A549 (cell line): ENCODE data around the gene INHBC. TPM values are rescaled to one million over a fixed set of nuclear protein-coding genes. Genes with fewer than 3 reads are reported as not detected.

ENCODE experiments used
- ATAC-seq, 2 experiments: fragments of 200-7000 bp in 1 of 2; fragments of >200 bp in 1 of 2; cut with Nextera tagmentation in 1 of 2; cut with Tn5 transposase in 1 of 2; 3 replicates each; pipeline versions ENCODE4 v1.8.0 to v1.9.1; 2018 to 2020; ENCODE audit warnings: mild to moderate bottlenecking in 1 of 2, moderate library complexity in 1 of 2
- CTCF ChIA-PET: fragments of 300-600 bp; sonication (Branson Sonifier 250); formaldehyde crosslinking; extraction: SDS; loops from one replicate; lab custom pipeline; 2021; ENCODE audit warnings: antibody characterized with exemption, inconsistent platforms; lab: Yijun Ruan, JAX
- POLR2A ChIA-PET: fragments of 350-600 bp; formaldehyde crosslinking; extraction: SDS; loops from one replicate; lab custom pipeline; 2021; ENCODE audit warnings: antibody characterized with exemption, inconsistent platforms; lab: Yijun Ruan, JAX
- DNase-seq, 2 experiments: peaks; one replicate each; pipeline versions ENCODE4 v3.0.0 to v3.0.0-alpha.2; 2011 to 2016; ENCODE audit warnings: low read depth in 1 of 2, low spot score in 1 of 2
- FAIRE-seq: peaks from 2 replicates; lab custom pipeline; 2011; peaks lifted over from hg19 to GRCh38; lab: Jason Lieb, UNC
- H3K27ac ChIP-seq, 2 experiments: fragments of >200 bp; sonication (Bioruptor Twin); formaldehyde crosslinking; 3 replicates each; pipeline ENCODE4 v1.5.1; 2016 to 2017
- H3K4me1 ChIP-seq: fragments of >200 bp; sonication (Bioruptor Twin); formaldehyde crosslinking; 3 replicates; pipeline ENCODE4 v1.6.1; 2016
- H3K4me2 ChIP-seq: fragments of >200 bp; sonication (Bioruptor Twin); formaldehyde crosslinking; 3 replicates; pipeline ENCODE4 v1.6.1; 2016
- H3K4me3 ChIP-seq: fragments of >200 bp; sonication (Bioruptor Twin); formaldehyde crosslinking; 3 replicates; pipeline ENCODE4 v1.5.1; 2016
- H3K9me3 ChIP-seq: fragments of >200 bp; sonication (Bioruptor Twin); formaldehyde crosslinking; 3 replicates; pipeline ENCODE4 v1.6.1; 2016
- CBX8 ChIP-seq: fragments of 200-600 bp; sonication (generic); IDR thresholded peaks from 2 replicates; pipeline ENCODE4 v1.6.1; 2016
- CHD4 ChIP-seq: fragments of 200-600 bp; sonication (generic); IDR thresholded peaks from 2 replicates; pipeline ENCODE4 v1.6.1; 2016; ENCODE audit warnings: antibody characterized with exemption, mild to moderate bottlenecking, borderline replicate concordance
- CTCF ChIP-seq: fragments of >200 bp; sonication (Bioruptor Twin); formaldehyde crosslinking; IDR thresholded peaks from 3 replicates; pipeline ENCODE4 v1.5.1; 2016
- ESRRA ChIP-seq: fragments of 150-350 bp; IDR thresholded peaks from 2 replicates; pipeline ENCODE4 v1.6.1; 2014; ENCODE audit warnings: mild to moderate bottlenecking, low read length, borderline replicate concordance
- FOSB ChIP-seq: fragments of 250-450 bp; sonication (Bioruptor Pico); IDR thresholded peaks from 2 replicates; pipeline ENCODE4 v1.5.0; 2020; ENCODE audit warnings: mild to moderate bottlenecking, moderate library complexity
- FOSL2 ChIP-seq, 2 experiments: fragments of 450-650 bp in 1 of 2; fragments of >200 bp in 1 of 2; sonication (Bioruptor Twin) in 1 of 2; formaldehyde crosslinking; IDR thresholded peaks; 2 replicates each; pipeline versions ENCODE4 v1.5.0 to v1.6.1; 2016 to 2020; ENCODE audit warnings: mild to moderate bottlenecking in 1 of 2, moderate library complexity in 1 of 2
- HDAC2 ChIP-seq: fragments of 200-600 bp; sonication (generic); IDR thresholded peaks from 2 replicates; pipeline ENCODE4 v1.6.1; 2016
- JUN ChIP-seq, 2 experiments: fragments of >200 bp; sonication (Bioruptor Twin); formaldehyde crosslinking; IDR thresholded peaks; 2 replicates in 1 of 2; 3 replicates in 1 of 2; pipeline ENCODE4 v1.6.1; 2016 to 2017
- JUNB ChIP-seq: fragments of >200 bp; sonication (Bioruptor Twin); formaldehyde crosslinking; IDR thresholded peaks from 2 replicates; pipeline ENCODE4 v1.6.1; 2016
- MAFK ChIP-seq: fragments of 450-650 bp; IDR thresholded peaks from 2 replicates; pipeline ENCODE4 v1.6.1; 2014; ENCODE audit not compliant: partially characterized antibody
- MYC ChIP-seq: IDR thresholded peaks from 2 replicates; pipeline ENCODE4 v1.6.1; 2012; ENCODE audit warnings: mild to moderate bottlenecking, inconsistent platforms, low read length, improper control_type of control experiment, borderline replicate concordance
- NPAS2 ChIP-seq: fragments of 250-450 bp; sonication (Bioruptor Pico); IDR thresholded peaks from 2 replicates; pipeline ENCODE4 v1.8.0; 2022; ENCODE audit warnings: mild to moderate bottlenecking, moderate library complexity, borderline replicate concordance
- POLR2A ChIP-seq: IDR thresholded peaks from 2 replicates; pipeline ENCODE4 v1.6.1; 2012; ENCODE audit warnings: mild to moderate bottlenecking, low read length
- RAD21 ChIP-seq, 2 experiments: fragments of >200 bp in 1 of 2; sonication (Bioruptor Twin) in 1 of 2; formaldehyde crosslinking in 1 of 2; IDR thresholded peaks in 1 of 2; conservative IDR thresholded peaks in 1 of 2; 2 replicates in 1 of 2; 3 replicates in 1 of 2; pipeline ENCODE4 v1.6.1; 2012 to 2018; ENCODE audit warnings: inconsistent platforms in 1 of 2
- RARB ChIP-seq: fragments of 250-450 bp; sonication (Bioruptor Pico); IDR thresholded peaks from 2 replicates; pipeline ENCODE4 v1.8.0; 2021; ENCODE audit warnings: mild to moderate bottlenecking, moderate library complexity
- RCOR1 ChIP-seq: fragments of 150-350 bp; IDR thresholded peaks from 2 replicates; pipeline ENCODE4 v1.6.1; 2014; ENCODE audit warnings: antibody characterized with exemption, low read length, low read depth
- RNF2 ChIP-seq: fragments of 200-600 bp; sonication (generic); IDR thresholded peaks from 2 replicates; pipeline ENCODE4 v1.6.1; 2016; ENCODE audit warnings: low read depth, mild to moderate bottlenecking, antibody characterized with exemption, moderate library complexity, borderline replicate concordance
- SMC3 ChIP-seq: fragments of >200 bp; sonication (Bioruptor Twin); formaldehyde crosslinking; IDR thresholded peaks from 3 replicates; pipeline ENCODE4 v1.6.1; 2018; ENCODE audit warnings: inconsistent platforms
- TFCP2L1 ChIP-seq: fragments of 250-450 bp; sonication (Bioruptor Pico); IDR thresholded peaks from 2 replicates; pipeline ENCODE4 v1.5.0; 2021; ENCODE audit warnings: mild to moderate bottlenecking
- ZSCAN20 ChIP-seq: fragments of 250-450 bp; sonication (Bioruptor Pico); IDR thresholded peaks from 2 replicates; pipeline ENCODE4 v1.8.0; 2022; ENCODE audit warnings: mild to moderate bottlenecking, moderate library complexity
- WGBS: methylation state at CpG from one replicate; pipeline ENCODE4 v1.1.6; 2017; ENCODE audit errors: missing lambda C conversion rate; 5-methylcytosine and 5-hydroxymethylcytosine counted together
- polyA plus RNA-seq, 4 experiments: library from polyadenylated mRNA; depleted of rRNA in 3 of 4; stranded (reverse); fragments of >200 nt; fragmentation: RNase III in 1 of 4; extraction: RNeasy Plus Mini Kit Qiagen cat#74134 plus additional on column Dnase treatment in 1 of 4; gene quantifications; 2 replicates in 3 of 4; 3 replicates in 1 of 4; pipeline ENCODE4 v1.2.3, GENCODE V29; 2011 to 2017
- TF ChIP-seq, protein P1 (sequence below): fragments of >200 bp; sonication (Bioruptor Twin); formaldehyde crosslinking; IDR thresholded peaks from 2 replicates; pipeline ENCODE4 v1.6.1; 2016
- TF ChIP-seq, protein P2 (sequence below): fragments of 250-450 bp; sonication (Bioruptor Pico); IDR thresholded peaks from 2 replicates; pipeline ENCODE4 v1.5.0; 2021; ENCODE audit warnings: mild to moderate bottlenecking, moderate library complexity, borderline replicate concordance
- TF ChIP-seq, protein P3 (sequence below): IDR thresholded peaks from 2 replicates; pipeline ENCODE4 v1.6.1; 2012

Gene INHBC
- polyA plus RNA-seq, 2 of the 4 experiments (the other 2 are of a cell fraction), result 0.08 TPM; not detected in 1

DNA sequence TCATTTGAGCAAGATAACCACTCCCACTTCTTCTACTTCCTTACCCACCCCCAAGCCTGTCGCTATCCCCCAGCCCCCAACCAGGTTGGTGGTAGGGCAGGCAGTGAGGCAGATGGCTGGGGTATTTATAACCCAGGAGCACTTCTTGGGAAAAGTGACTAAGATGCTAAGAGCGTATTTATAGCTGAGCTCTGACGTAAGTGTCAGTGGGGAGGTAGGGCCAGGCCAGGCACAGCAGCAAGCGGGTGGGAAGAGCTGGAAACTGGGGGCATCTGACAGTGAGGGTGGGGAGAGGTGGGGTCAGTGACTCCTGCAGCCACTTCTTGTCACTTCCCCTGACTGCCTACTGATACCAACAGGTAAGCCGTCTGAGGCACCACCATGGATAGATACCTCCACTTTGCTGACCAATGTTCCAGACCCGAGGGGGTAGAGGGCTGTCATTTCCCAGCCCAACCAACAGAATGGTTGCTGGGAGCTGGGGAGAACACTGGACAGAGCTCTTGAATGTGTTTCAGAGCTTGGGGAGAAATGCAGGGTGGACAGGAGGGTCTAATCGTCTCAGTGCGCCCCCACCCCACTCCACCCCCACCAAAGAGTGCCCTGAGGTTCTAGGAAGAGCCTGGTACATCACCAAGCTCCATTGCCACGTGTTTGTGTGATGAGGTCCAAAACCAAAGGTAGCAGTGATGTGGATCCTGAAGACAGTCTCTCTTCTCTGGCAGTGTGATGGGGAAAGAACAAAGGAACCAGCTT, 17.8 kb downstream of the INHBC start:
- ATAC-seq (peak; percentile 38 to 64), DNase-seq (peak in 1 of 2 experiments; percentile 82), FAIRE-seq (no peak)
- TF ChIP-seq RCOR1 (no peak), TFCP2L1 (CRISPR knock-in tag) (no peak), CHD4 (no peak), RARB (CRISPR knock-in tag) (no peak), CBX8 (no peak), JUN (IDR thresholded peaks at IDR 0.05) (no peak), MYC (no peak), NPAS2 (no peak), HDAC2 (no peak), RNF2 (no peak), POLR2A (no peak), JUNB (peak; percentile 26; the same call in 1 of the 2 replicates), MAFK (no peak), FOSB (CRISPR knock-in tag) (peak; percentile 28; the same call in 1 of the 2 replicates), FOSL2 (IDR thresholded peaks at IDR 0.05) (no peak), FOSL2 (CRISPR knock-in tag; IDR thresholded peaks at IDR 0.05) (peak; percentile 69)
- TF ChIP-seq, protein P1, sequence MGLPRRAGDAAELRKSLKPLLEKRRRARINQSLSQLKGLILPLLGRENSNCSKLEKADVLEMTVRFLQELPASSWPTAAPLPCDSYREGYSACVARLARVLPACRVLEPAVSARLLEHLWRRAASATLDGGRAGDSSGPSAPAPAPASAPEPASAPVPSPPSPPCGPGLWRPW, result no peak
- TF ChIP-seq, protein P2, sequence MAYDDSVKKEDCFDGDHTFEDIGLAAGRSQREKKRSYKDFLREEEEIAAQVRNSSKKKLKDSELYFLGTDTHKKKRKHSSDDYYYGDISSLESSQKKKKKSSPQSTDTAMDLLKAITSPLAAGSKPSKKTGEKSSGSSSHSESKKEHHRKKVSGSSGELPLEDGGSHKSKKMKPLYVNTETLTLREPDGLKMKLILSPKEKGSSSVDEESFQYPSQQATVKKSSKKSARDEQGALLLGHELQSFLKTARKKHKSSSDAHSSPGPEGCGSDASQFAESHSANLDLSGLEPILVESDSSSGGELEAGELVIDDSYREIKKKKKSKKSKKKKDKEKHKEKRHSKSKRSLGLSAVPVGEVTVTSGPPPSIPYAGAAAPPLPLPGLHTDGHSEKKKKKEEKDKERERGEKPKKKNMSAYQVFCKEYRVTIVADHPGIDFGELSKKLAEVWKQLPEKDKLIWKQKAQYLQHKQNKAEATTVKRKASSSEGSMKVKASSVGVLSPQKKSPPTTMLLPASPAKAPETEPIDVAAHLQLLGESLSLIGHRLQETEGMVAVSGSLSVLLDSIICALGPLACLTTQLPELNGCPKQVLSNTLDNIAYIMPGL, result no peak
- Histone ChIP-seq H3K4me3 (no peak overlapping the region), H3K27ac (peak overlapping the region; percentile 57 to 99), H3K4me2 (peak overlapping the region; percentile 55), H3K4me1 (peaks cover 62% of the 10 kb centered on the region), H3K9me3 (no peaks in the 10 kb centered on the region)
- ChIA-PET POLR2A (interaction anchor here (0.6 to 1.2 kb wide), 3 partner anchors 22 to 145 kb away, joined by 3 to 5 read pairs (median 4); no protein-coding TSS in a partner anchor), CTCF (interaction anchor here (0.6 to 13.4 kb wide), 59 partner anchors 9 to 562 kb away, joined by 3 to 459 read pairs (median 6); partner anchors contain the start of genes GLI1, INHBC, NXPH4 and STAC3)
- WGBS, result 22% methylated on average over 9 of the region's 9 CpGs

- WGBS, result 2% methylated on average over 7 of the region's 7 CpGs
- peaks cover 68% of the 10 kb centered on the region for H3K4me1 ChIP-seq
- peak; percentile 65 to 84 for DNase-seq
- CTCF ChIA-PET, result interaction anchor here (0.6 to 13.4 kb wide), 62 partner anchors 9 to 563 kb away, joined by 3 to 459 read pairs (median 5); partner anchors contain the start of genes GLI1, INHBC, NXPH4 and STAC3
- TF ChIP-seq RAD21 (conservative IDR thresholded peaks at IDR 0.05 in 1 of 2, IDR thresholded peaks at IDR 0.05 in 1 of 2), result peak; percentile 98 to 99
- TF ChIP-seq, protein P3, sequence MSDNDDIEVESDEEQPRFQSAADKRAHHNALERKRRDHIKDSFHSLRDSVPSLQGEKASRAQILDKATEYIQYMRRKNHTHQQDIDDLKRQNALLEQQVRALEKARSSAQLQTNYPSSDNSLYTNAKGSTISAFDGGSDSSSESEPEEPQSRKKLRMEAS, result peak; percentile 64; the same call in 1 of the 2 replicates
- no peak for TF ChIP-seq NPAS2
- no peak for TF ChIP-seq TFCP2L1 (CRISPR knock-in tag)
- TF ChIP-seq ESRRA, result no peak
- TF ChIP-seq CTCF, result peak; percentile 94
- TF ChIP-seq ZSCAN20 (CRISPR knock-in tag), result no peak
- TF ChIP-seq SMC3, result peak; percentile 95
- TF ChIP-seq, all 56 proteins: peak for 4
- ATAC-seq, result peak; percentile 54 to 74
- H3K4me2 ChIP-seq, result peak overlapping the region; percentile 55
- H3K4me3 ChIP-seq, result no peak overlapping the region
- no peak for FAIRE-seq
- POLR2A ChIA-PET, result interaction anchor here (0.6 to 1.2 kb wide), 2 partner anchors 64 to 145 kb away, joined by 3 to 5 read pairs; no protein-coding TSS in a partner anchor
- H3K9me3 ChIP-seq, result no peaks in the 10 kb centered on the region
- peak overlapping the region; percentile 92 to 99 for H3K27ac ChIP-seq
Measured at GRCh38 chr12:57452937-57453509, 18.4 kb downstream of the INHBC start.
